Measurements from ENCODE around the gene RBMS2.
"Not testable (repeated sequence)": the region's sequence is repeated elsewhere in the genome, so short reads cannot be mapped to it uniquely, and the experiment has no call there.

RBMS2 gene

DNA sequence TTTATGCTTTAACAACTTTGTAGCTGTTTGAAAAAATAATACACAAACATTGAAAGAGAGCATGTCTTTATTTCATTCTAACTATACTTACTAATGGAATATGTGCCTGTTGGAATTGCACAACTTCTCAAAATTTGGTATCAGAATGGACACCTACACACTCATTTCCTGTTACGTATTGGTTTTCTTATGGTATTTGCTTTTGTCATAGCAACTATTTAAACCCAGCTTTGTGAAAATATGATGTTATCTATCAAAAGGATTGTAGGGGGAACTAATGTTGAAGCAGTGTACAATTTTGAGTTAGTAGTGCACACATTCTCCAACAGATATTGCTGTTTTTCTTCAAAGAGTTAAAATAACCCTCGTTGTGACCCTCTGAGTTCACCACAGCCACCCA lies 52.6 kb downstream of the RBMS2 start:
- TF ChIP-seq, protein P1, sequence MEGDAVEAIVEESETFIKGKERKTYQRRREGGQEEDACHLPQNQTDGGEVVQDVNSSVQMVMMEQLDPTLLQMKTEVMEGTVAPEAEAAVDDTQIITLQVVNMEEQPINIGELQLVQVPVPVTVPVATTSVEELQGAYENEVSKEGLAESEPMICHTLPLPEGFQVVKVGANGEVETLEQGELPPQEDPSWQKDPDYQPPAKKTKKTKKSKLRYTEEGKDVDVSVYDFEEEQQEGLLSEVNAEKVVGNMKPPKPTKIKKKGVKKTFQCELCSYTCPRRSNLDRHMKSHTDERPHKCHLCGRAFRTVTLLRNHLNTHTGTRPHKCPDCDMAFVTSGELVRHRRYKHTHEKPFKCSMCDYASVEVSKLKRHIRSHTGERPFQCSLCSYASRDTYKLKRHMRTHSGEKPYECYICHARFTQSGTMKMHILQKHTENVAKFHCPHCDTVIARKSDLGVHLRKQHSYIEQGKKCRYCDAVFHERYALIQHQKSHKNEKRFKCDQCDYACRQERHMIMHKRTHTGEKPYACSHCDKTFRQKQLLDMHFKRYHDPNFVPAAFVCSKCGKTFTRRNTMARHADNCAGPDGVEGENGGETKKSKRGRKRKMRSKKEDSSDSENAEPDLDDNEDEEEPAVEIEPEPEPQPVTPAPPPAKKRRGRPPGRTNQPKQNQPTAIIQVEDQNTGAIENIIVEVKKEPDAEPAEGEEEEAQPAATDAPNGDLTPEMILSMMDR (conservative IDR thresholded peaks at IDR 0.05), result no peak
- no peak overlapping the region for H3K27ac ChIP-seq

DNA sequence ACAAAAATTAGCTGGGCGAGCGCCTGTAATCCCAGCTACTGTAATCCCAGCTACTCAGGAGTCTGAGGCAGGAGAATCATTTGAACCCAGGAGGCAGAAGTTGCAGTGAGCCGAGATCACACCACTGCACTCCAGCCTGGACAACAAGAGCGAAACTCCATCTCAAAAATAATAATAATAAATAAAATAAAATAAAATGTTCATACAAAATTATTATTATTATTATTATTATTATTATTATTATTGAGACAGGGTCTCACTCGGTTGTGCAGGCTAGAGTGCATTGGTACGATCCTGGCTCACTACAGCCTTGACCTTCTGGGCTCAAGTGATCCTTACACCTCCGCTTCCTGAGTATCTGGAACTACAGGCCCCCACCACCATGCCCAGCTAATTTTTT lies 55.6 kb downstream of the RBMS2 start:
- not testable (repeated sequence) for H3K27ac ChIP-seq

DNA sequence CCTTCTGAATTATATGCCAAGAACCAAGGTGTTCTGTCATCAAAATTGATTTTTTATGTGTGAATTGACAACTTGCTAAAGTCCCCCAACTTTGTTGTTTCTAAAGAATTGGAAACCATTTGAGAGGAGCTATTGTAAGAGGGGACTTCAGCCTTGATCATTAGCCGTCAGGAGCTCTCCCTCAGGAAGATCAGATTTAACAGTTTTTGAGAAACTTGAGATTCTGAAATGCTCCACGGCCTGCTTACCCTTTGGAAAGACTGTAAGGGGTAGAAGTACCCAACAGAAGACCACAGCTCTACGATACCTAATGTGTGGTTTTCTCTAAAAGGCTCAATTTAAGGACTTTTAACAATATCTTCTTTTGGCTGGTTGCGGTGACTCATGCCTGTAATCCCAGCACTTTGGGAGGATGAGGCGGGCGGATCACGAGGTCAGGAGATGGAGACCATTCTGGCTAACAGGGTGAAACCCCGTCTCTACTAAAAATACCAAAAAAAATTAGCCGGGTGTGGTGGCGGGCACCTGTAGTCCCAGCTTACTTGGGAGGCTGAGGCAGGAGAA lies 57.4 kb downstream of the RBMS2 start:
- TF ChIP-seq, protein P1 (conservative IDR thresholded peaks at IDR 0.05), result no peak
- no peak overlapping the region for H3K27ac ChIP-seq

DNA sequence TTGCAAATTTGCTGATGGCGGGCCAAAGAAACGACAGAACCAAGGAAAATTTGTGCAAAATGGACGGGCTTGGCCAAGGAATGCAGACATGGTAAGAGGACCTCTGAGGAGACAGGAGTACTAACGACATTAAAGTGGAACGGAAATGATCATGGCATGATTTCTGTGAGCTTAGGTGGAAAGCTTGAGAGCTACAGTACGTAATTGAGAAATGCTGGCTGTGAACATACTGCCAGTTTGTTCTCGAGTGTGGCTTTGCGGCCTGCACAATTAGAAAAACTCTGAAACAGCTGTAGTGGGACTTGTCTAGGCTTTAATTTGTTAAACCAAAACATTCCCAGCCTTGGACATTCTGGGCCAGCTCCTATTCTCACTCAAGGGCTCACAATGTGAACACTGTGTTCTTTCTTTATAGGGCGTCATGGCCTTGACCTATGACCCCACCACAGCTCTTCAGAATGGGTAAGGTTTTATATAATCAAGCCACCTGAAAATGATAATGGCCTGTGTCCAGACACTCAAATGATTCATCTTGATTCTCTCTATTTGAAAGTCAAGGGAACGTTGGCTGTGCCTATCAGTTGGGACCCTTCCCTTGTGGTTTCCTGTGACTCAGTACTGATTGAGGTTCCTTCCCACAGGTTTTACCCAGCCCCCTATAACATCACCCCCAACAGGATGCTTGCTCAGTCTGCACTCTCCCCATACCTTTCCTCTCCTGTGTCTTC lies 60.0 kb downstream of the RBMS2 start:
- TF ChIP-seq, protein P1 (conservative IDR thresholded peaks at IDR 0.05), result no peak
- H3K27ac ChIP-seq, result no peak overlapping the region

DNA sequence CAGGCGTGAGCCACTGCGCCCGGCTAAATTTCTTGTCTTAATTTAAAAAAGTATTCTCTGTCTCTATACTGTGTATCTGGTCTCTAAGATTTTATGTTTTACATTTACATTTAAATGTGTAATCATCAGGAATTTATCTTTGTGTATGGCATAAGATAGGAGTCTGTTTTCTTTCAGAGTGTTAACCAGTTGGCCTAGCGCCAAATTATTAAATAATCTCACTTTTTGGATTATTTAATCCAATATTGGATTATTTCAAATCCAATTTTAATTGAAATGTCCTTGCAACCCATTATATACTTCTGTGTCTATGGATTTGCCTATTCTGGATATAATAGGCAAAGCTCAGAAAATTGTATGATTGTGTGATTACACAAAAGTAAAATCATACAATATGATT lies 63.5 kb downstream of the RBMS2 start:
- H3K27ac ChIP-seq, result no peak overlapping the region
- TF ChIP-seq, protein P1 (conservative IDR thresholded peaks at IDR 0.05), result no peak

DNA sequence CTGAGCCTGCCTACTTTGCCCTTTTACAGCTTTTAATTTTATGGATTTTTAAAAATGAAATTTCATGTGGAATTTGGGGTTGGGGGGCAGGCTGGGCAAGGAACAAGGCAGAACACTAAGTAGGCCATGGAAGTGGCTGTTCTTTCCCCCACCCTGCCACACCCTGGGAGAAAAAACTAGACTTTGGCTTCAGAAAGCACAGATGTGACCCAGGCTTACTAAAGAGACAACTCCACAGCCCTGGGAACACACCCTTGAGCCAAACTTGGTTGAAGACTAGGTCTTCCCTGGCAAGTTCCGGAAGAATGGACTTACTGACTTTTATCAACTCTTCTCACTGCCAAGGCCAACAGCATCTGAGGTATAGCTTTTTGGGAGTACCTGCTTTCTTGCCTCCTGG lies 68.2 kb downstream of the RBMS2 start:
- TF ChIP-seq, protein P1 (conservative IDR thresholded peaks at IDR 0.05), result no peak
- no peak overlapping the region for H3K27ac ChIP-seq

DNA sequence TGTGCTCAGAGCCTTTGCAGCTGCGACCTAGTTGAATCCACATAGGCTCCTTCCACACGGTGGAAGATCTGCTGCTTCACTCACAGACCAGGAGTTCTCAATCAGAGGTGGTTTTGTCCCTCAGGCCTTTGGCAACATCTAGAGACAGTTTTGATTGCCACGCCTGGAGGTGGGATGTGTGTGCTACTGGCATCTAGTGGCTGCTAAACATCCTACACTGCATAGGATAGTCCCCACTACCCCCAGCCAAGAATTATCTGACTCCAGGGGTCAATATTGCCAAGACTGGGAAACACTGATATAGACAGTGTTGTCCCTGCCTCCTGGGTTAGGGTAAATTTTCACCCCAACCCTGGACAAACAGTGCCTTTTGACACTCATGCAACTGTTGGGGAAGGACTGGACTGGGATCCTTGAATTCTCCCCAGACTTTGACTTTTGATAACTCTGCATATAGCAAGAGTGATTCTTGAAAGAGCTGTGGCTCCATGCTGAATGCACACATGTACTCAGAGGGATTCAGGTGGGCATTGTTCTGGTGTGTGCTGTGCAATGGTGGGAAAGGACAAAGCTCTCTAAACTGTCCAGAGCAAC lies 68.7 kb downstream of the RBMS2 start:
- no peak overlapping the region for H3K27ac ChIP-seq
- TF ChIP-seq, protein P1 (conservative IDR thresholded peaks at IDR 0.05), result peak; percentile 73

DNA sequence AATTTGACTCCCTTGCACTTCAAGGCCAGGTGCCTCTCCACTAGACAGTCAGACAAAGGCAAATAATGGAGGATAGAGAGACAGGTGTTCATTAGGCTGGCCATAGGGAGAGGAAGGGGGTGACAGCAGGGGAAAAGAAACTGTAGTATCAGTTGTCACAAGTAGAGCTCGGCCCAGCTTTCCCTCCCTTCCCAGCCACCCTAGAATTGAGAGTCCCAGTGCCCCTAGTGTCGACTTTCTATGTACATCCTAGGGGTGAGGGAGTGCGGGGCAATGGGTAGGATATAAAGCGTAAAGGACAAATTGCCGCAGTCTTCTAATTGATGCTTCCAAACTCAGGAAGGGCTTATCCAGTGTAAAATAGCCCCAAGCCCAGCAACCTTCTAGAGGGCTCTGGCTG lies 69.5 kb downstream of the RBMS2 start:
- no peak overlapping the region for H3K27ac ChIP-seq
- TF ChIP-seq, protein P1 (conservative IDR thresholded peaks at IDR 0.05), result no peak
